ENCODE data around the gene CLCN6.
A peak's percentile ranks its signal among the peaks of the same experiment; 100 is the strongest.

- TF ChIP-seq, protein P1, sequence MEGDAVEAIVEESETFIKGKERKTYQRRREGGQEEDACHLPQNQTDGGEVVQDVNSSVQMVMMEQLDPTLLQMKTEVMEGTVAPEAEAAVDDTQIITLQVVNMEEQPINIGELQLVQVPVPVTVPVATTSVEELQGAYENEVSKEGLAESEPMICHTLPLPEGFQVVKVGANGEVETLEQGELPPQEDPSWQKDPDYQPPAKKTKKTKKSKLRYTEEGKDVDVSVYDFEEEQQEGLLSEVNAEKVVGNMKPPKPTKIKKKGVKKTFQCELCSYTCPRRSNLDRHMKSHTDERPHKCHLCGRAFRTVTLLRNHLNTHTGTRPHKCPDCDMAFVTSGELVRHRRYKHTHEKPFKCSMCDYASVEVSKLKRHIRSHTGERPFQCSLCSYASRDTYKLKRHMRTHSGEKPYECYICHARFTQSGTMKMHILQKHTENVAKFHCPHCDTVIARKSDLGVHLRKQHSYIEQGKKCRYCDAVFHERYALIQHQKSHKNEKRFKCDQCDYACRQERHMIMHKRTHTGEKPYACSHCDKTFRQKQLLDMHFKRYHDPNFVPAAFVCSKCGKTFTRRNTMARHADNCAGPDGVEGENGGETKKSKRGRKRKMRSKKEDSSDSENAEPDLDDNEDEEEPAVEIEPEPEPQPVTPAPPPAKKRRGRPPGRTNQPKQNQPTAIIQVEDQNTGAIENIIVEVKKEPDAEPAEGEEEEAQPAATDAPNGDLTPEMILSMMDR (IDR thresholded peaks at IDR 0.05) = peak; percentile 83 to 96 (median 88)
- TF ChIP-seq POLR2A (IDR thresholded peaks at IDR 0.05) = no peak
These were observed 32.6 kb downstream of the CLCN6 start for GRCh38 chr1:11838349-11839272.

All from prostate gland (tissue), 2 donors.